H1 (cell line): ENCODE measurements around the gene ZCCHC3. TPM values are rescaled to one million over a fixed set of nuclear protein-coding genes. Genes with fewer than 3 reads are reported as not detected.

Source experiments
- CTCF ChIA-PET: fragments of 300-600 bp; sonication (Branson Sonifier 250); formaldehyde crosslinking; loops from one replicate; lab custom pipeline; 2021; ENCODE audit not compliant: partially characterized antibody; lab: Charles Lee
- POLR2A ChIA-PET: fragments of 300-600 bp; sonication (Branson Sonifier 250); formaldehyde crosslinking; loops from one replicate; lab custom pipeline; 2021; ENCODE audit warnings: inconsistent platforms; ENCODE audit not compliant: partially characterized antibody; lab: Charles Lee
- DNase-seq, 2 experiments: peaks; one replicate each; pipeline versions ENCODE4 v3.0.0 to v3.0.0-alpha.2; 2010 to 2022; ENCODE audit warnings: low spot score in 2 of 2, low read depth in 1 of 2, mixed read lengths in 1 of 2
- FAIRE-seq: peaks from 2 replicates; lab custom pipeline; 2011; peaks lifted over from hg19 to GRCh38; lab: Jason Lieb, UNC
- H2AFZ ChIP-seq: 2 replicates; pipeline ENCODE4 v1.8.1; 2012; ENCODE audit warnings: low read length, inconsistent platforms
- H2AK5ac ChIP-seq: 2 replicates; pipeline ENCODE4 v1.6.1; 2013; ENCODE audit warnings: low read depth, low read length
- H2BK120ac ChIP-seq: replicated peaks from 2 replicates; pipeline ENCODE3; 2013; ENCODE audit warnings: low read depth, low read length, inconsistent platforms
- H2BK12ac ChIP-seq: 2 replicates; pipeline ENCODE4 v1.6.1; 2013; ENCODE audit warnings: low read depth, low read length
- H2BK15ac ChIP-seq: 2 replicates; pipeline ENCODE4 v1.6.1; 2013; ENCODE audit warnings: low read length
- H2BK20ac ChIP-seq: 2 replicates; pipeline ENCODE4 v1.6.1; 2013; ENCODE audit warnings: low read length
- H2BK5ac ChIP-seq: 2 replicates; pipeline ENCODE4 v1.6.1; 2013; ENCODE audit warnings: low read depth, low read length
- H3K14ac ChIP-seq: 2 replicates; pipeline ENCODE4 v1.6.1; 2013; ENCODE audit warnings: inconsistent platforms; ENCODE audit not compliant: insufficient read length
- H3K18ac ChIP-seq: 2 replicates; pipeline ENCODE4 v1.6.1; 2013; ENCODE audit warnings: low read length; ENCODE audit errors: extremely low read depth
- H3K23ac ChIP-seq: 2 replicates; pipeline ENCODE4 v1.6.1; 2013; ENCODE audit warnings: inconsistent platforms; ENCODE audit not compliant: insufficient read length
- H3K23me2 ChIP-seq: 2 replicates; pipeline ENCODE4 v1.6.1; 2013; ENCODE audit warnings: low read depth, low read length
- H3K27ac ChIP-seq: 2 replicates; pipeline ENCODE4 v1.6.1; 2011; ENCODE audit warnings: low read depth, low read length, inconsistent platforms
- H3K27me3 ChIP-seq, 4 experiments: replicated peaks in 1 of 4; 1 replicate in 1 of 4; 2 replicates in 3 of 4; pipeline versions ENCODE4 v1.6.1 to v1.8.1; 2011 to 2013; ENCODE audit warnings: low read length in 3 of 4, mild to moderate bottlenecking in 3 of 4, inconsistent platforms in 2 of 4, mixed read lengths in 2 of 4, moderate library complexity in 1 of 4; ENCODE audit not compliant: control insufficient read depth in 3 of 4, insufficient read depth in 3 of 4; ENCODE audit errors: extremely low read depth in 1 of 4
- H3K36me3 ChIP-seq, 4 experiments: 2 replicates each; pipeline versions ENCODE4 v1.6.1 to v1.8.1; 2011 to 2013; ENCODE audit warnings: mild to moderate bottlenecking in 4 of 4, low read length in 3 of 4, moderate library complexity in 2 of 4, control low read depth in 1 of 4, inconsistent platforms in 1 of 4; ENCODE audit not compliant: insufficient read depth in 4 of 4, control insufficient read depth in 2 of 4
- H3K4ac ChIP-seq: replicated peaks from 2 replicates; pipeline ENCODE3; 2013; ENCODE audit warnings: low read length, low read depth, mixed read lengths, inconsistent platforms; ENCODE audit not compliant: insufficient read length
- H3K4me1 ChIP-seq, 4 experiments: replicated peaks in 1 of 4; 1 replicate in 1 of 4; 2 replicates in 3 of 4; pipeline versions ENCODE4 v1.6.1 to v1.8.1; 2011 to 2013; ENCODE audit warnings: low read length in 3 of 4, inconsistent platforms in 2 of 4, mixed read lengths in 1 of 4; ENCODE audit not compliant: insufficient read depth in 4 of 4, control insufficient read depth in 3 of 4
- H3K4me2 ChIP-seq, 2 experiments: 2 replicates each; pipeline versions ENCODE4 v1.6.1 to v1.8.1; 2011 to 2013; ENCODE audit warnings: low read depth in 2 of 2, low read length in 2 of 2, control low read depth in 1 of 2, inconsistent platforms in 1 of 2, mild to moderate bottlenecking in 1 of 2; ENCODE audit not compliant: insufficient read depth in 1 of 2
- H3K4me3 ChIP-seq, 4 experiments: fragments of 200-600, 300-600 bp in 1 of 4; sonication (generic), shearing (Covaris generic), sonication (Bioruptor Twin) in 1 of 4; 2 replicates each; pipeline versions ENCODE4 v1.5.1 to v1.8.1; 2011 to 2016; ENCODE audit warnings: low read length in 4 of 4, low read depth in 3 of 4, control low read depth in 2 of 4, inconsistent platforms in 2 of 4, mild to moderate bottlenecking in 2 of 4, mixed read lengths in 1 of 4, moderate library complexity in 1 of 4; ENCODE audit not compliant: insufficient read depth in 2 of 4; ENCODE audit errors: extremely low read depth in 1 of 4
- H3K56ac ChIP-seq: replicated peaks from 2 replicates; pipeline ENCODE3; 2013; ENCODE audit warnings: low read depth, mild to moderate bottlenecking, mixed read lengths, low read length, inconsistent platforms; ENCODE audit not compliant: insufficient read length
- H3K79me1 ChIP-seq: 2 replicates; pipeline ENCODE4 v1.6.1; 2013; ENCODE audit warnings: low read depth, low read length, control low read depth
- H3K79me2 ChIP-seq, 2 experiments: 2 replicates each; pipeline versions ENCODE4 v1.6.1 to v1.8.1; 2012 to 2013; ENCODE audit warnings: low read length in 2 of 2, mild to moderate bottlenecking in 2 of 2, inconsistent platforms in 1 of 2; ENCODE audit not compliant: insufficient read depth in 2 of 2, control insufficient read depth in 1 of 2
- H3K9ac ChIP-seq, 4 experiments: replicated peaks in 1 of 4; 1 replicate in 1 of 4; 2 replicates in 3 of 4; pipeline versions ENCODE4 v1.6.1 to v1.8.1; 2011 to 2013; ENCODE audit warnings: low read depth in 3 of 4, low read length in 3 of 4, control low read depth in 2 of 4, mild to moderate bottlenecking in 2 of 4, moderate library complexity in 2 of 4, inconsistent platforms in 1 of 4; ENCODE audit errors: extremely low read depth in 1 of 4
- H3K9me3 ChIP-seq, 2 experiments: 2 replicates each; pipeline versions ENCODE4 v1.6.1 to v1.8.1; 2012 to 2013; ENCODE audit warnings: mild to moderate bottlenecking in 2 of 2, moderate library complexity in 2 of 2, control low read depth in 1 of 2, inconsistent platforms in 1 of 2, low read depth in 1 of 2, low read length in 1 of 2, mixed read lengths in 1 of 2; ENCODE audit not compliant: insufficient read depth in 2 of 2
- H4K20me1 ChIP-seq, 2 experiments: replicated peaks in 1 of 2; 2 replicates each; pipeline versions ENCODE3 to v1.8.1; 2011 to 2013; ENCODE audit warnings: inconsistent platforms in 2 of 2, low read length in 2 of 2, mild to moderate bottlenecking in 1 of 2; ENCODE audit not compliant: insufficient read depth in 2 of 2, control insufficient read depth in 1 of 2
- H4K5ac ChIP-seq: 2 replicates; pipeline ENCODE4 v1.6.1; 2013; ENCODE audit warnings: low read length, low read depth, mixed read lengths, inconsistent platforms; ENCODE audit not compliant: insufficient read length
- H4K8ac ChIP-seq: 2 replicates; pipeline ENCODE4 v1.8.0; 2013; ENCODE audit warnings: mild to moderate bottlenecking, moderate library complexity, low read length, inconsistent platforms; ENCODE audit not compliant: insufficient read depth; ENCODE audit errors: extremely low read depth
- H4K91ac ChIP-seq: replicated peaks from 2 replicates; pipeline ENCODE3; 2013; ENCODE audit warnings: low read length, mixed read lengths, inconsistent platforms; ENCODE audit not compliant: insufficient read length
- ATF2 ChIP-seq: IDR thresholded peaks from 2 replicates; pipeline ENCODE4 v1.6.1; 2012; ENCODE audit warnings: low read length, inconsistent platforms
- EZH2 ChIP-seq: fragments of 200-600 bp; sonication (generic); IDR thresholded peaks from 2 replicates; pipeline ENCODE4 v1.7.1; 2012; ENCODE audit warnings: low read depth, mild to moderate bottlenecking, moderate library complexity, low read length, inconsistent platforms; ENCODE audit not compliant: severe bottlenecking
- GABPA ChIP-seq: IDR thresholded peaks from 2 replicates; pipeline ENCODE4 v1.6.1; 2011; ENCODE audit warnings: mild to moderate bottlenecking, low read length, moderate library complexity, borderline replicate concordance; ENCODE audit not compliant: insufficient read depth
- JUN ChIP-seq: IDR thresholded peaks from 2 replicates; pipeline ENCODE4 v1.6.1; 2011; ENCODE audit warnings: low read depth, mild to moderate bottlenecking, improper control_type of control experiment, low read length
- RFX5 ChIP-seq: IDR thresholded peaks from 2 replicates; pipeline ENCODE4 v1.6.1; 2011; ENCODE audit warnings: low read depth, low read length, improper control_type of control experiment, borderline replicate concordance
- RXRA ChIP-seq: IDR thresholded peaks from 2 replicates; pipeline ENCODE4 v1.6.1; 2011; ENCODE audit warnings: low read depth, mild to moderate bottlenecking, low read length, moderate library complexity; ENCODE audit not compliant: insufficient read depth
- SIRT6 ChIP-seq: IDR thresholded peaks from one replicate; pipeline ENCODE4 v1.7.1; 2012; ENCODE audit warnings: low read length, inconsistent platforms
- SIX5 ChIP-seq: IDR thresholded peaks from 2 replicates; pipeline ENCODE4 v1.6.1; 2011; ENCODE audit warnings: mild to moderate bottlenecking, low read depth, low read length
- SP1 ChIP-seq: IDR thresholded peaks from 2 replicates; pipeline ENCODE4 v1.6.1; 2011; ENCODE audit warnings: low read depth, low read length
- ZNF274 ChIP-seq: IDR thresholded peaks from 2 replicates; pipeline ENCODE4 v1.7.0; 2012; ENCODE audit warnings: low read length, borderline replicate concordance; ENCODE audit errors: extremely low read depth
- WGBS, 2 experiments: shearing (Covaris generic) in 1 of 2; methylation state at CpG; one replicate each; pipeline versions ENCODE4 v1.1.6 to v1.1.7; 2013 to 2015; ENCODE audit warnings: low lambda C conversion rate in 2 of 2, mixed read lengths in 2 of 2, inconsistent platforms in 1 of 2, low coverage in 1 of 2, missing lambda C conversion rate in 1 of 2; ENCODE audit not compliant: insufficient replicate concordance in 2 of 2, insufficient coverage in 1 of 2, insufficient read length in 1 of 2; ENCODE audit errors: extremely low coverage in 1 of 2, missing lambda C conversion rate in 1 of 2; 5-methylcytosine and 5-hydroxymethylcytosine counted together
- polyA plus RNA-seq, 7 experiments: library from polyadenylated mRNA; depleted of rRNA in 3 of 7; stranded (reverse) in 5 of 7; unstranded in 2 of 7; fragments of >200 nt in 5 of 7; fragments of 200-250 nt in 2 of 7; gene quantifications; 1 replicate in 5 of 7; 2 replicates in 1 of 7; 4 replicates in 1 of 7; pipeline versions ENCODE4 v1.2.1 to v1.2.3, GENCODE V29; 2011 to 2013; ENCODE audit warnings: missing spikeins in 2 of 7, mixed read lengths in 2 of 7
- total RNA-seq: library from RNA; stranded (reverse); fragmentation: NEBNext Ultra II Directional; extraction: Animal tissue kit (Norgen Biotek cat#: 25700); gene quantifications from 2 replicates; pipeline ENCODE4 v1.2.1, GENCODE V29; 2021

The ZCCHC3 gene
- total and polyA plus RNA-seq, 2 of the 8 experiments (the other 6 are each of a cell fraction or from before 2014, with no cell fraction given): 33.7 to 52.4 TPM

- Histone ChIP-seq H3K4me3 (peak overlapping the region; percentile 69 to 99 (median 96)), H2AFZ (no peak overlapping the region), H2BK12ac (no peak overlapping the region), H2BK20ac (no peak overlapping the region), H3K4me1 (peaks cover 14 to 30% (median 18%) of the 10 kb centered on the region in 4 experiments), H3K27ac (no peak overlapping the region), H3K14ac (no peak overlapping the region), H2BK120ac (no peak overlapping the region), H3K36me3 (no peaks in the 10 kb centered on the region), H3K23me2 (peaks cover 17% of the 10 kb centered on the region), H4K8ac (no peak overlapping the region; the same call in 1 of the 2 replicates), H3K18ac (peak overlapping the region; percentile 19; the same call in 1 of the 2 replicates), H3K4me2 (peak overlapping the region; percentile 81 to 94), H3K23ac (no peak overlapping the region), H3K9me3 (no peaks in the 10 kb centered on the region; a peak in 1 of 4 replicates), H3K27me3 (peaks cover 0 to 7% (median 2%) of the 10 kb centered on the region in 4 experiments; a peak in 3 of 7 replicates), H3K9ac (peak overlapping the region in 3 of 4 experiments; percentile 78 to 94 (median 89); a peak in 6 of 7 replicates), H4K20me1 (peaks cover 6 to 11% of the 10 kb centered on the region in 2 experiments), H3K79me1 (peaks cover 3% of the 10 kb centered on the region; the same call in 1 of the 2 replicates), H4K5ac (no peak overlapping the region), H4K91ac (peak overlapping the region; percentile 50), H2AK5ac (no peak overlapping the region), H2BK15ac (no peak overlapping the region; the same call in 1 of the 2 replicates), H3K56ac (no peak overlapping the region), H3K79me2 (peaks cover 11 to 35% of the 10 kb centered on the region in 2 experiments; a peak in 3 of 4 replicates), H3K4ac (no peak overlapping the region), H2BK5ac (peak overlapping the region; percentile 53)
- no peak for FAIRE-seq
- no peak for DNase-seq
- ChIA-PET CTCF (interaction anchor here (0.9 to 7.8 kb wide), 7 partner anchors 11 to 32 kb away, joined by 3 to 36 read pairs (median 22); partner anchors contain the start of gene SOX12), POLR2A (interaction anchor here (1.1 to 9.4 kb wide), 8 partner anchors 11 to 48 kb away, joined by 3 to 85 read pairs (median 6); partner anchors contain the start of gene NRSN2)
- 6% methylated on average over 13 of the region's 15 CpGs; no CpG with 5 or more reads in 1 of the 2 experiments for WGBS, 2 experiments
- TF ChIP-seq GABPA (no peak), RFX5 (no peak), SIX5 (no peak), RXRA (no peak), JUN (no peak), SIRT6 (no peak), SP1 (no peak), ZNF274 (no peak), EZH2 (no peak), ATF2 (no peak)
Measured at GRCh38 chr20:298776-299391, 1.5 kb downstream of the ZCCHC3 start.
